SIG-M5 (cell line): ENCODE data around the gene FCHSD1.

ENCODE experiments used
- DNase-seq: peaks from one replicate; lab custom pipeline; 2025; lab: John Stamatoyannopoulos, UW

Gene FCHSD1

DNA sequence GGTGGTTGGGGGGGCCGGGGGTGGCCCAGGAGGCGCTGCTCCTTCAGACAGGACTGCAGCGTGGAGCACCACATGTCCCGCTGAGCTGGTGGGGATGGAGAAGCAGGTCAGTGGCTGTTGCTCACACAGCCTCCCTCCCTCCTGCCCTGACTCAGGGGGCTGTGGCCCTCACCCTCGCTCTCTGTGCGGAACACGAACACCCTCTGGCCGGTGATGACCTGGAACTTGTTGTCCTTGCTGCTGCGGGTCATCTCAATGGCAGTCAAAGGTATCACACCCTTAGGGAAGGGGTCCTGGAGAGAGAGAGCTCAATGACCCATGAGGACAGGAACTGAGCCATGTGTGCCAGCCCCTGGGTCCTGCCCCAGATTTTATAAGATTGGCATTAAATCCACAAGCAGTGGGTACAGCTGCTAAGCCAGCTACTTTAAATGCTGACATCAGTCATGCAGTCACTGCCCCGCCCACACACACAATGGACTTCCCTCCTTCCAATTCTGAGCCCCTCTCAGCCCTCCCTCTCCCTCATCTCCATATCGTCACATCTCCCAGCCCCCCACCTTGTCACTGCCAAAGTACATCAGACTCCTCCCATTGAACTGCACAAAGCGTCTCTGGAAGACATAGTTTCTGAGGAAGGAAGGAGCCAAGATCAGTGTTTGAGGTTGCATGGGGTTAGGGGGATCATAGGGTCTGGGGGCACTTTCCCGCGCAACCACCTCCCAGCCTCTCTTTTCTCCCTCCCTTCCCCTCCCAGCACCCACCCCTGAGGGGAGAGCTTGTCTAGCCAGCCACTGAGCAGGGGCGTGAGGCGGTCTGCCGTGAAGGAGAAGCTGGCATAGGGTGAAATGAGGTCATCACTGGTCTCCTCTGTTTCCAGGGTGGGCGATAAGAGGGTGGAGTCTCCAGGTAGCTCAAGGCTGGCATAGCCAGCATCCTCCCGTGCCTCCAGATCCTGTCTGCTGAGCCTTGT lies 21.9 kb upstream of the FCHSD1 start:
- no peak for DNase-seq

DNA sequence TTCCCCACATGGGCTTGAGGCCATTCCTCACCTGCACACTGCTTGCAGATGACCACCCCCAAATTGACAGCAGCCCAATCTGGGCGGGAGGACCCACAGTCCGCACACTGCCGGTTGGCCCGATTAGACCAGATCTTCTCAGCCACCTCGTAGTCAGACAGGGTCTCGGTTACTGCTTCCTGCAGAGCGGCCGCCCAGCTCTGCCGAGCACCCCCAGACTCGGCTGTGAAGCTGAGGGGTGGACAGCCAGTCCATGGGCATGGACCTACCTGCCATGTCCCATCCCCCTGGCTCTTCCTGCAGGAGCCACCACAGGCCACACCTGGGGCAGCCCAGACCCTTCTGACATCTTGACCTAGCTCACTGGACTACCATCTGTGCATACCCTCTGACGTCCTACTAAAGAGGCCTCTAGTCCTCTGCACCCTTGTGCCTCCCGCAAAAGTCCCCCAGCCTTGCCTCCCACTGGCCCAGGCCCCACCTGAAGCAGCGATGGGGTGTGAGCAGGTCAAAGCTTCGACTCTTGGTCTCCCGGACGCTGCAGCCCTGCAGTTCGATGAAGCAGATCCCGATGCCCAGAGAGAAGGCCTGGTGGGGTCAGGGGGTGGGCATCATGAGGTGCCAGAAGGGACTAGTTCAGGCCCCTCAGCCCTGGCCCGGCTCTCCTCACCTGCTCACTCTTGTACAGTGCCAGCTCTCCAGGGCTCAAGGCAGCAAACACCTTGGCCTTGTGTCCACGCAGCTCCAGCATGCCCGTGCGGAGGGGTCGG lies 21.0 kb upstream of the FCHSD1 start:
- DNase-seq: no peak

DNA sequence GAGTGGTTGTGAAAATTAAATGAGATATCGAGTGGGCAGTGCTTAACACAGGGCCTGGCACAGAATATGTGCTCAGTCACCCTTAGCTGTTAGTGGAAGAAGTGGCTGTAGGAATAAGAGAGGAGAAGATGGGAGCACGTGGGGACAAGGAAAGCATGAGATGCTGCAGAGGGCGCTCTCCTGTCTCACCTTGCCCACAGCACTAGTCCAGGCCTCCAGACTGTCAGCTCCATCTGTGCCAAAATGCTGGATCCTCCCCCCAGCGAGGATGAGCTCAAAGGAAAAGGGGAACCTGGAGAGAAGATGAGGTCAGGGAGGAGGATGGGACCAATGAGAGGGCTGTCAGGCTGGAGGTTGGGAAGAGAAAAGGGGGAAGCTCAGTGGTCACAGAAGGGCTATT lies 18.3 kb upstream of the FCHSD1 start:
- no peak for DNase-seq

DNA sequence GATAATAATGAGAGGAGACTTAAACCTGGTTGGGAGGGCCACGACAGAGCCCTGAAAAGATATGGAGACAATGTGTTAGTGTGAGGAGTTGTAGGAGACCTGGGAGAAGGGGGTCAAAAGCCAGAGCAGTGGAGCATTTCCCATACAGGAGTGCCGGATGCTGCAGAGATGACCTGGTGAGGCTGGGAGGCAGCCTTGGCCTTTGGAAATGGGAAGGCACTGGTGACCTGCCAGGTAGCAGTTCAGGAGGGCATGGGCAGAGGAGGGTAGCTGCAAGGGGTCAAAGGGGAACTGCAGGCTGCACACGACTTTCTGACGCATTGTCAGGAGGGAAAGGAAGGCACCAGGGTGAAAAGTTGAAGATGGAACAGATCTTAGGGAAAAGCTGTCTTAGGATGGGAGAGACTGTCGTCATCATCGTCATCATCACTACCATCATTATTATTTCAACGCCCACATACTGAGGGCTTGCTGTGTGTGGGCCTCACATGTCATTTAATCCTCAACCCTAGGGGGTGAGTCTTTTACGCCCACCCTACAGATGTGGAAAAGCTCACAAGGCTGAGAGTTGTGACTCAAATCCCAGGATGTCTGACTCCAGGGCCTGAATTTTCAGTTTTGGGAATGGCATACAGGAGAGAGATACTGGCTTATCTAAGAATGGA lies 17.5 kb upstream of the FCHSD1 start:
- DNase-seq: no peak

DNA sequence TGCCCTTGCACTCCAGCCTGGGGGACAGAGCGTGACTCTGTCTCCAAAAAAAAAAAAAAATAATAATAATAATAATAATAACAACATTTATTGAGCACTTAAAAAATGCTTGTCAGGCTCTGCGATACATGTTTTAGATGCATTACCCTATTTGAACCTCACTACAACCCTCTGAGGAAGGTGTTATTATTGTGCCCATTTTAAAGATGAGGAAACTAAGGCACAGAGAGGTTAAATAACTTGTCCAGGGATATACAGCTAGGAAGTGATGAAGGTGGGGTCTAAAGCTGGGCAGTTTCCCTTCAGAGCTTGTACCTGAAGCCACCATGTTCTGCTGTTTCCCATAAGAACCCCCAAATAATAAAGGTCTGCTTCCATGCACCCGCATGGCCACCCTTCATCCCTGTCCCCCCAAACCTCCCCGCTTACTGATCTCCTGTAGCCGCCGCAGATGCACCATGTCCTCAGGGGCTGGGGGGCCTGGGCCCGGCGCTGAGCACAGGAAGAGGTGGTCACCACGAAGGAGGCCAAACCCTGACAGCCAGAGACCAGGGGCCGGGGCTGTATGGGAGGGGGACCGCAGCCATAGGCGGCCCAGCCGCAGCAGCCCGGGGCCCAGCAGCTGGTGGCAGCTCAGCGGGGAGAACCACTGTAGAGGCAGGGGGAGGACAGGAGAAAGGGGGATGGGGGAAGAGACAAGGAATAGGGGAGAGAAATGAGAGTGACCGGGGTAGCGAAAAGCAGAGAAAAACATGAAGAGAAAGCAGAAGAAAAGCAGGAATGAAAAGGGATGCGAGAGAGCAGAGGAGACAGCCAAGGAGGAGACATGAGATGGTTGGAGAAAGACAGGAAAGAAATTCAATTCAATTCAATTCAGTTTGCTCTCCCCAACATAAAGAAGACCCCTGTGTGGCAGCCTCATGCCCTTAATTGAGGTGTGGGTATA lies 15.1 kb upstream of the FCHSD1 start:
- DNase-seq: no peak

DNA sequence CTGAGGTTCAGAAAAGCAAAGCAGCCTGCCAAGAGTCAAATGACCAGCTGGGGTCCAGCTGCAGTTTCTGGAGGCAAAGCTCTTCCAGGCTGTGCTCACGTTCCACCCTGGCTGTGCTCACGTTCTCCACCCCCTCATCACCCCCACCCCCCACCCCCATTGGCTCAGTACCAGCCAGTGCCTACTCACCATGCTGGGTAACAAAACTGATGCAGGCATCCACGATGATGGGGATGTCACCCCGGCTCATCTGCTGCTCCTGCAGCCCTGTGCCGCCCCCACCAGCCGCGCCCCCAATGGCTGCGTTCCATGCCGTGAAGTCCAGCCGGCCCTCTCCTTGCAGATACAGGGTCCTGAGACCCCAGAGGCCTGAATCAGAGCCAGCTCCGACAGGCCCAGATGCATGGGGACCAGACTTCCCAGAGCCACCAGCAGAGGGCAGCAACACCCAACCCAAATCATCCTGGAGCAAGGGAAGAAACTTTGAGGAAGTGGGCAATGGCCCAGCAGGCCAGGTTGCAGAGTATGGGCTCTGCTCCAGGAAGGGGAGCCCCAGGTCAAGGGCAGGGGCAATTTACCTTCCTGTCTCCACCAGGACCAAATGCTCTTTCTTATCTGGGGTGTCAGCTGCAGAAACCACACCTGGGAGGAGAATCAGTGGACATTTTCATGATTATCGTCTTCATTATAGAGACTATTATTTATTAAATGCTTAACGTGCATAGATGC lies 13.7 kb upstream of the FCHSD1 start:
- no peak for DNase-seq

DNA sequence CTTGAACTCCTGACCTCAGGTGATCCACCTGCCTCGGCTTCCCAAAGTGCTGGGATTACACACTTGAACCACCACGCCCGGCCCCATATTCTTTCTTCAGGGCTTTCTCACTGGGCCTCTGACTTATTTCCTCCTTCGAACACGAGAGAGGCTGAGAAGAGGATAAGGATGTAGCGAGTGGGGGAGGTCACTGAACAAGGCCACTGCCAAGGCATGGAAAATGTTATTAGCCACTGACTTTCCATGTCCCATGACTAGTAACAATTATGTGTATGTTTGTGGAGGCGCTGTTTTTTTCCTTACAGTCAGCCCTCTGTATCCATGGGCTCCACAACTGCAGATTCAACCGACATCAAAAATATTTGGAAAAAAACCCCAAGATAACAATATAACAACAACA lies 12.3 kb upstream of the FCHSD1 start:
- DNase-seq: no peak

DNA sequence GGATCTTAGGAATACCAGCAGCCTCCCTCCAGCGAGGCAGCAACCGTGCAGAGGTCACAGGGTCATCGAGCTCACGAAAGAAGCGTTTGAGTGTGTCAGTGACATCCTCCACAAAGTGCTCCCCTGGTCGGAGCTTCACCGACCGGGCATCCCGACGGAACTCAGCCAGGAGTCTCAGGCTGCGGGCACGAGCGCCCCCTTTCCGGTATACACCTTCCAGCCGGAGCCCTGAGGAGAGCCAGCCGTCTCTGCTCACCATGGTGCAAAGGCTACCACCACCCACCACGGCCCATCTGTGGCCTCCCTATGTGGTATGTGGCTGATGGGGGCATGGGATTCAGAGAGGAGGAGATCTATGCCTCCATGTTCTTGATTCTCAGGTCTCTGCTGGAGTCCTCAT lies 10.8 kb upstream of the FCHSD1 start:
- no peak for DNase-seq

DNA sequence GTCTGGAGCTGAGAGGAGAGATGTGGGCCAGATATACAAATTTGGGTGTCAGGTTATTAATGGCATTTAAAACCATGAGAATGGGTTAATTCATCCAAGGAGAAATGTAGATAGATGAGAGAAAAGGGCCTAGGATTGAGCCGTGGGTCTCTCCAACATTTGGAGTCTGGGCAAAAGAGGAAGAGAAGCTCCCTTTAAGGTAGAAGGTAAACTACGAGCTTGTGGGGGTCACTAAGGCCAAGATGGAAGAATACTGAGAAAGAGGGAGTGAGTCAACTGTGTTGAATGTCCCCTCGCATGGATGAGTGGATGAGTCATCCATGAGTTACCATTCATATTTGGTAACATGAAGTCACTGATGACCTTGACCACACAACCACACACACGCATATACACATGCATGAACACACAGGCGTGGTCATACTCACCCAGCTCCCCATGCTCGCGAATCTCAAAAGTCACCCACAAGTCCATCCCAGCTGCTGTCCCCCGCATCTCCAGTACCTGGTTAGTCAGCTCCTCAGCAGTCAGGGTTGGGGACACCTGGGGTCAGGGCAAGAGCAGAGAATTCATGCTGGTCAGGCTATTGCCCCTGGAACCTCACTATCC lies 6.8 kb upstream of the FCHSD1 start:
- DNase-seq: no peak

DNA sequence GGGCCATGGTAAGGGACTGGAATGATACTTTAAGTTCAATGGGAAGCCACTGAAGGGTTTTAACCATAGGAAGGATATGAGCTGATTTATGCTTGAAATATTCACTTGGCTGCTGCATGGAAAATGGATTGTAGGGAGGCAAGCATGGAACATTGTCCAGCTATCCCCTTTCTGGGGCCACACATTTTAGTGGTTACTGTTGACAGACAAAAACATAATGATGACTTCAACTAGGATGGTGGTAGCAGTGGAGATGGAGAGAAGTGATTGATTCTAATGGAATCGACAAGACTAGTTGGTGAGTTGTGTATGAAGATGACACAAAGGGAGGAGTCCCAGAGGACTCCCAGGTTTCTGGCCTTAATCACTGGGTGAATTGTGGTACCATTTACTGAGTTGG lies 6.2 kb upstream of the FCHSD1 start:
- no peak for DNase-seq

DNA sequence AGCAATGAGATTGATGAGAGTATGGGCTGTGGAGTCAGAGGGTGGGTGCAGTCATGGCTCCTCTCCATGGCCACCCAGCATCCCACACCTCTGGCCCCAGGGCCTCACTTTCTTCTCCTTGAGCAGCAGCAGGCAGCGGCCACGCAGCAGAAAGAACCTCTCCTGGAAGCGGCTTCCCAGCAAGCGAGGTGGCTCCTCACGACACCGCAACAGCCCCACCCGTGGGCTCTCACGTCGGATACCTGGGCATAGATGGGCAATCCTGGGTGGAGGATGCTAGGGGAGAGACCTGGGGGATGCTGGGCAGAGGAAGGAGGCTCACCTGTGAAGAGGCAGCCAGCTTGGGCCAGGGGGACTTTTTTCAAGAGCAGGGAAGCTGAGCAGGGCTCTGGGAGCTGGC lies 5.2 kb upstream of the FCHSD1 start:
- DNase-seq: no peak

DNA sequence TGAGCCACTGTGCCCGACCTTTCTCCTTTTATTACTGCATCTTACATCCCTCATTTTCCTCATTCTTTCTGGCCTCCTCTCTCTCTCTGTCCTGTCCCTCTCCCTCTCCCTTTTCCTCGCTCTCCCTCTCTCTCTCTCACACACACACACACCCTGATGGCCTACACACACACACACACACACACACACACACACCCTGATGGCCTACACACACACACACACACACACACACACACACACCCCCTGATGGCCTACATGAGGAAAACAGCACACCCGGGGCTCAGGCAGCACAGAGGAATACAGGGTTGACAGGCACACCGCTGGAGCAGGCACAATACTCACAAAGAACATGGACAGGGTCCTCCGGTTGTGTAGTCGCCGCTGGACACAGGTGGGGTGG lies 3.8 kb upstream of the FCHSD1 start:
- no peak for DNase-seq

DNA sequence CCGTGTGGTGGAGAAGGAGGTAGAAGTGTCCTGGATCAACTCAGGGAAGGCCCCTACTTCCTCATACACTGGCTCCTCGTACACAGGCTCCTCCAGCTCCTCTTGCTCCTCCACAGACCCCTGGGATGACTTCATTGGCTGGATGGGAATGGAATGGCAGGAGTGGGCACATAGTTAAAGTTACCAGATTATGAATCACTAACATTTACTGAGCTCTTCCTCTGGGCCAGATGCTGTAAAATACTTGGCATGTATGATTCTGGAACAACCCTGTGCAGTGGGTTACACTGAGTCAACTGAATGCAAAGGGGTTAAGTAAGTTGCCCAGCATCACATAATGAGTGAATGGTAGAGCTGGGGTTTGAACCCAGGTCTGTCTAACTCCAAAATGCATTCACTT lies 3.1 kb upstream of the FCHSD1 start:
- no peak for DNase-seq

DNA sequence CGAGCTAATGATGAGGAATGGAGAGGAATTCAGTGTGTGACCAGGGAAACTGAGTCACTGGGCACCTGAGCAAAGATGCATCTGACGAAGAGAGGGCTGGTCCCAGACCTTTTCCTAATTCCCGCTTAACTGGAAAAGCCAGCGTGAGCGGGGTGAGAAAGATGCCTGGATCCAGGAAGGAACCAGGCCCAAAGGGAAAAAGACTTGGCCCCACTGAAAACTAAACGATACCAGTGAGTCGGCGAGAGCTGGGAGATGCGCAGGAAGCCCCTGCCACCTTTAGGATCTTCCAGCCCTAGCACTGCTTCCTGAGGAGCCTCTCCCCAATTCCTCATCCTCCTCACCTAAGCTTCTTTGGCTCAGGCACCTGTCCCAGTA lies 499 bp upstream of the FCHSD1 start:
- no peak for DNase-seq

DNA sequence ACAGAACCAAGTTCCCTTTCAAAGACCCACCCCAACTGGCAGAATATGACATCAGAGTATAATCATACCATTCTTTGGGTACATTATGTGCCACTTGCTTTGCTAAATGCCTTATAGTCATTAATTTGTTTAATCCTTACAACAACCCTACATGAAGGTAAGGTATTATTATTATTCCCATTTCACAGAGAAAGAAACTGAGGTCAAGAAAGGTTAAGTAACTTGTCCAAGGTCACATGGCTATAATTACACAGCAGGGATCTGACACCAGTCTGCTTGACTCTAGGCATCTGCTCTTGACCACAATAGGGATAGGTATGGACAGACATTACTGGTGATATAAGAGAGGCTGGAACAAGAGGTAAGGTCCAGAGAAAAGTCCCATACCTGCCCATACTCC lies 1.2 kb downstream of the FCHSD1 start:
- DNase-seq: no peak

DNA sequence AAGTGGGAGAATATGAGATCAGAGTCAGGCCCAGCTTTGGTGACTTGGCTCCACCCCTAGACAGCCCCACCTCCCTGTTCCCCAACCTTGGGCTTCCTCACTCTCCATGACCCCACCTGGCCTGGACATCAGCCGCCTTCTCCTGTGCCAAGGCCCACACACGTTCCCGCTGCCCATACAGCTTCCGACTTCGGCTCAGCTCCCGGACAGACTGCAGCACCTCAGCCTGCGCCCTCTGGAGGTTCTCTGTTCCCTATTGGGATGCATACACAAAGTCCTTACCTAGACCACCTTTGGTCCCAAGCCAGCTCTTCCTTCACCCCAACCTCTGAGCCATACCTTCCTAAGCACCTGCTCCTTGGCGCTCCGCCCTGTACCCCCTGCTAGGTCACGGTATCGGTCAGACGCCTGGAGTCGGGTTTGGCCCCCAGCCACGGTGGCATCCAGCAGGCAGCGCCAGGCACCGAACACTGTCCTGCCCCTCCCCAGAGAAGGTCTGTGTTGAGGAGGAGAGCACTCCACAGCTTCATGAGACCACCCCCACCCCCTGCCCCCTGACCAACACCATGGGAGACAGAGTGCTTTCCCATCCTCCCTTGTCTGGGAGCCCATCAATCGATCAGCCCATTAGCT lies 2.0 kb downstream of the FCHSD1 start:
- no peak for DNase-seq

DNA sequence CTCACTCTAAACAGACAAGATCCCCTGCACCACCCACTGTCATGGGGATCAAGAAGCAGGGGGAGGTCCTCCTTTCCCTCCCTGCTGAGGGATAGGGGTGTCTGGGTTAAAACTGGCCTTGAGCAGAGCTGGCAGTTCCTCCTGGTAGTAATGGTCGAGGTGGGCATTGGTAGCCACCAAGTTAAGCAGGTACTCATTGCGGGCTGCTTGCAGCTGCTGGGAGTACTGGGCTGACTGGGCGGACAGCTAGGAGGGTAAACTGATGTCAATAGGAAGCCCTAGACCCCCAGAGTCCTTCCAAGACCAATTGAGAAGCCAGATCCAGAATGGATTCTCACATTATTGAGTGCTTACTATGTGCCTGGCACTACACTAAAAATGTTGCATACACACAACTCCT lies 3.4 kb downstream of the FCHSD1 start:
- no peak for DNase-seq

DNA sequence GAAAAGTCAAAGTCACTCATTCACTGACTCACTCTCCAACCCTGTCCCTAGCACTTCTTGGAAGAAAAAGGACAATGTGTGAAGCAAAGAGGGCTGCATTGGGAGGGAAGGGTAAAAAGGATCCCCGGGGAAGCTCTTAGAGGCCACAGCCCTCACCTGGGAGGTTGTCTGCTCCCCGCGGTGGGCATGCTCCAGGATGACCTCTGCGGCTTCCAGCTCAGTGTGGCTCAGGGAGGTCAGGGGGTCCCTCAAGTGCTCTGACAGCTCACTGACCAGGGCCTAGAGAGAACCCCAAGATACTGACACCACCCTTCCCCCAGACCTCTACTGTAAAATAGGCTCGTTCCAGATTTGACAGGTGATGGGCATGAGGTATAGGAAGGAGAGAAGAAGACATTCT lies 4.0 kb downstream of the FCHSD1 start:
- no peak for DNase-seq

DNA sequence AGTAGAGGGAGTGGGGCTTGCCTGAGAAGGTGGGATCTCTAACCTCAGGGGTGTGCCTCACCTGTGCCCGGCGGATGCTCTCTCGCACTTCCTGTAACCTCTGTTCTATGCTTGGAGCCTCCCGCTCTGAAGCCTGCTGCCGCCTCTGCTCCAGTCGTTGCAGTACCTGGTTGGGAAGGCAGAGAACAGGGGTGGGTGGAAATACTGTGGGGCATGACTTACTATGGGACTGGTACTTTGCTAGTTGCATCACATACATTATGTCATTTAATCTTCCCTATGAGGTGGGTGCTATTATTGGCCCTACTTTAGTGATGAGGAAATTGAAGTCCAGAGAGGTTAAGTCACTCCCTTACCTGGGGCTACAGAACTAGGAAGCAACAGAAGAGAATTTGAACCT lies 5.2 kb downstream of the FCHSD1 start:
- DNase-seq: no peak

DNA sequence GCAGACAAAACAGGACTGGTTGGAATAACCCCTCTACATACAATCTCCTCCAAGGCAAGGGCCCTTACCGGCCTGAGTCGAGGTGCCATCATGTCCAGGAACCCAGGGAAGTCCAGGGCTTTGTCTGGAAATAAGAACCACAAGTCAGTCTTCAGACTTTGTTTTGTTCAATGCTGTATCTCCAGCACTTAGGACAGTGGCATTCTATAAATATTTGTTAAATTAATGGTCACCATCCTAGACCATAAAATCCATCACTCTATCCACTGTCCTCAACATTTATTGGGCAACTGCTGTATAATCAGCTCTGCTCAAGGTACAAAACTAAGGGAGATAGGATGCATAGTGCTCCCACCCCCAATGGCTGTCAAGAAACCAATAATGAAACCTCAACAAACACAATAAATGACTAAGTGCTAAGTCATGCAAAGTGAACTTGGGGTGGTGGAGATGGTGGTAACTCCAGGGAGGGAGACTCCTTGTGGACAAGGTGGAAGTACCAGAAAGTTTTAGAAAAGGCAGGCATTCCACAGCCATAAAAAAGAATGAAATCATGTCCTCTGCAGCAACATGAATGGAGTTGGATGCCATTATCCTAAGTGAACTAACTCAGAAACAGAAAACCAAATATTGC lies 9.5 kb downstream of the FCHSD1 start:
- DNase-seq: no peak
